ENCODE measurements around the gene SETBP1. TPM values are rescaled to one million over a fixed set of nuclear protein-coding genes. Genes with fewer than 3 reads are reported as not detected.

The SETBP1 gene
- polyA plus RNA-seq (ENCODE audit: insufficient read length in 12 of 12), result 10 to 100 TPM in 11 of 12 donors, not detected in 1; 11.4 to 21.8 (median 17.3) TPM
- long read RNA-seq, donor 1, result 0 reads
- long read RNA-seq, donor 2, partial matches to known transcripts, result 9 of 9 reads
- long read RNA-seq, donor 2, other reads (novel, unspliced or antisense), result 0 of 9 reads
- long read RNA-seq, donor 3, result 0 reads
- long read RNA-seq, donor 4, result 0 reads
- long read RNA-seq, donor 5, partial matches to known transcripts, result 6 of 12 reads
- long read RNA-seq, donor 5, other reads (novel, unspliced or antisense), result 6 of 12 reads
- long read RNA-seq, donor 6, partial matches to known transcripts, result 11 of 11 reads
- long read RNA-seq, donor 6, other reads (novel, unspliced or antisense), result 0 of 11 reads
- long read RNA-seq, donor 7, result 0 reads
- long read RNA-seq, donor 8, result 0 reads
- long read RNA-seq, donor 9, result 0 reads
- long read RNA-seq, donor 10, result 0 reads
- long read RNA-seq, donor 11, result 0 reads

GRCh38 chr18:44680273-44681075 is at the start of gene SETBP1:
Gene SETBP1 (plus strand): TSS chr18:44680888. CDS start chr18:44701347, 20,459 bp downstream.
- peak; percentile 78 for DNase-seq

DNA sequence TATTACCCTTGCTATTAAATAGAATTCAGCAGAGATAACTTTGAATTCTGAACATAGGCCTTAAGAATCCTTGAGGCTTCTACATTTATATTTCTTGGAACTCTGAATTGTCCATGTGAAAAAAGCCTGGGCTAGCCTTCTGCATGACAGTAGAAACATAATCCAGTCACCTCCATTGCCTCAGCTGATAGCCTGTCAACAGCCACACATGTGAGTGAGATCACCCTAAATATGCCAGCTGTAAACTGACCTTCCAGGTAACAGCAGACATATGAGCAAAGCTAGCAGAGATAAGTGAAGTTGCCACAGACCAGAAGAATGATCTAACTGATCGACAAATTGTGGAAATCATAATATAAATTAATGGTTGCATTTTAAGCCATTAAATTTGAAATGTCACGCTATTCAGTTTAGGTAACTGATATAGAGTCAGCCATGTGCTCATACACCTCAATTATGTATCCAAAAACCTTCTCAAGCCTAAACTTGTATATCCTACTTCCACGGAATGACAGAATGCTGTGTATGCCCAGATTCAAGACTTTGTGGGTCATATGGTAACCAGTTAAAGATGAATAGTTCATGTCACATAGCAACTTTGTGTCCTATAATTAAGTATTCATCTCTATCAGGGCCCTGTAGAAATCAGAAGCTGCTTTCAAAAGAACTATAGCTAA is 48.1 kb upstream of the SETBP1 start:
- DNase-seq, result no peak

GRCh38 chr18:44635546-44635945 is 45.1 kb upstream of the SETBP1 start:
- no peak for DNase-seq

GRCh38 chr18:44636241-44636640 is 44.4 kb upstream of the SETBP1 start:
- no peak for DNase-seq

- no peak for DNase-seq
Observed at GRCh38 chr18:44637210-44638033, 43.3 kb upstream of the SETBP1 start.

GRCh38 chr18:44638034-44638540 is 42.6 kb upstream of the SETBP1 start:
- no peak for DNase-seq

DNA sequence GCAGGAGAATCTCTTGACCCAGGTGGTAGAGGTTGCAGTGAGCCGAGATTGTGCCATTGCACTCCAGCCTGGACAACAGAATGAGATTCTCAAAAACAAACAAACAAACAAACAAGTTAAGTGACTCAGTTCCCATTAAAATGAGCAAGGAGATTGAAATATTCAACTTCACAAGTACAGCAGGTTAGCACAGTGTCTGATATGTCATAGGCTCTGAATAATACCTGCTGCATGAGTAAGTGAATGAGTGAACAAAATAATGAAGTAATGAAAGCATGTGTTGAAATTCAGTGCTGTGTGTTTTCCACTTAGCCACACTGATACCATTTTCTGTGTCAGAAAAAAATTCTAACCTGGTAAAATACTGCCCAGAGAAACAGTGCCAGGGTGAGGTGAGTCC is 41.9 kb upstream of the SETBP1 start:
- DNase-seq, result no peak

DNA sequence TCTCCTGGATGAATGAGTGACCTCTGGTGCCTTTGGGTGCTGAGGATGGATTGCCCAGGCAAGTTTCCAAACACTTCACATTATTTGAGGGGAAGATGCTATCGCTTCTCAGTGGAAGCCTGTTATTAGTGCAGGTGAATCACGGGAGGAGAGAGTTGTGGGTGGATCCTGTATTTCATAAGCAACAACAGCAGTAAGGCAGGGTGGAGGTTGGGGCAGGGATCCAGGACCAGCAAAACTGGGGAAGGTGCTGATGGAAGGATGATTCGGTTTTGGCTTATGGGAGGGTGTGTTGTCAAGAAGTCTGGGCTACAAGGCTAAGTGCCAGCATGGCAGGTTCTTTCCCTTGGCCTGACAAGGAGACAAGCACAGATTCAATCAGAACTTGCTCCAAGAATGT is 37.7 kb upstream of the SETBP1 start:
- no peak for DNase-seq

DNA sequence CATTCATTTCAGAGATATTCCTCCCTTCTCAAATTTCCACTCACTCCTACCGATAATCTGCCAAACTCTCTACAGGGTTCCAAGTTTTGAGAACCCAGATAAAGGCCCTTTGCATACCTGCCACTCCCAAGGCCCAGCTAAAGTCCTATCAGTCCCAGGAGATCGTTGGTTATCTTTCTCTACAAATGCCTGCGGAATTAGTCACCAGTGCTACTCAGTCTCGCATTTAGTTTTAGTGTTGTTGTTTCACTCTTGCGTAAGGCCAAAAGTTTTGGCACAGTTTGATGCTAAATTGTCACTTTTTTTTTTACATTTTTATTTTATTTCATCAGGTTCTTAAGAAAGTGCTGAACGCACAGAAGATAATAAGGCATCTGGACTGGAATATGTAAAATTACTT is 29.2 kb upstream of the SETBP1 start:
- no peak for DNase-seq

DNA sequence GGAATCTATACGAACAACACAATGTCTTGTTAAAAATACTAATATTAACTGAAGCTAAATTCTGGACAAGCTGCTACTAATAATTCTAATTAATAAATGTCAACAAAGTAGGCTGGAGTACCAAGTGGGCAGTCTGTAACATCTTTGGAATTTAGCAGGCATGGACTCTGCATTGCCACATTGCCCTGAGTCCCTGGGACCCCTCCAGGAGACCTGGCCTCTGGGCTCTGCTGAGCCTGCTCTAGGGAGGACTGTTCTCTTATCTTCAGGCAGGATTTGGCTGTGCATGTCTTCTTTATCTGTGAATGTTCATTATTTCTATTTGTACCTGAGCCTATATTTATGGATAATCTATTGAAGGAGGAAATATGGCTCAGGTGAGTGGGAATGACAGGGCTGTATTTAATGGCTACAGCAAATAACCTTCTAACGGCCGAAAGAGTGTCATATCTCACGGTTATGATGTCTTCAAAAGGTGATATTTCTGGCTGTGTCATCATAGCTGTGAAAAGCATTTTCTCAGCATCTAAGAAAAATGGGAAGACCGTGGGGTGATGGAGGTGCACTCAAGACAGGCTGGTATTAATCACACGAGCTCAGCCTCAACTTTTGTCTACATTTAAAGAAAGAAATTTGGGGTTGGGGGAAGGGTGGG is 28.6 kb upstream of the SETBP1 start:
- DNase-seq, result no peak

- DNase-seq, result no peak
Observed at GRCh38 chr18:44652722-44653121, 28.0 kb upstream of the SETBP1 start.

DNA sequence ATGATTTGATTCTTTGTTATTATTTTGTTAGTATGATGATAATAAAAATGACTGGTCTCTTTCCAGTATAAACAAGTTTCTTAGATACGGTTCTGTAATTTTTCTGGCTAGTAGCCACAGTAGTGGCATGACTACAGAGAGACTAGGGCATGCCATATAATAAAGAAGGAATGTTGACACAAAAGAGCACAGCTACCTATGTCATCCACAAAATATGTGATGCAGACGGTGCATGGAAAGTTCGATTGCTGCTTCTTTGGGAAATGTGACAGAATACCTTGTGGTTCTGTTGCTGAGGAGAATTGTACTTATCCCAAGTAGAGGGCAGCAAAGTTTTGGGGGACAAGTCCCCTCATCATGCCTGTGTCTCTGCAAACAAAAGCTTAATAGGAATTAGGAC is 26.1 kb upstream of the SETBP1 start:
- DNase-seq, result no peak

GRCh38 chr18:44655435-44655834 is 25.3 kb upstream of the SETBP1 start:
- DNase-seq, result no peak

GRCh38 chr18:44659771-44660170 is 20.9 kb upstream of the SETBP1 start:
- no peak for DNase-seq

DNA sequence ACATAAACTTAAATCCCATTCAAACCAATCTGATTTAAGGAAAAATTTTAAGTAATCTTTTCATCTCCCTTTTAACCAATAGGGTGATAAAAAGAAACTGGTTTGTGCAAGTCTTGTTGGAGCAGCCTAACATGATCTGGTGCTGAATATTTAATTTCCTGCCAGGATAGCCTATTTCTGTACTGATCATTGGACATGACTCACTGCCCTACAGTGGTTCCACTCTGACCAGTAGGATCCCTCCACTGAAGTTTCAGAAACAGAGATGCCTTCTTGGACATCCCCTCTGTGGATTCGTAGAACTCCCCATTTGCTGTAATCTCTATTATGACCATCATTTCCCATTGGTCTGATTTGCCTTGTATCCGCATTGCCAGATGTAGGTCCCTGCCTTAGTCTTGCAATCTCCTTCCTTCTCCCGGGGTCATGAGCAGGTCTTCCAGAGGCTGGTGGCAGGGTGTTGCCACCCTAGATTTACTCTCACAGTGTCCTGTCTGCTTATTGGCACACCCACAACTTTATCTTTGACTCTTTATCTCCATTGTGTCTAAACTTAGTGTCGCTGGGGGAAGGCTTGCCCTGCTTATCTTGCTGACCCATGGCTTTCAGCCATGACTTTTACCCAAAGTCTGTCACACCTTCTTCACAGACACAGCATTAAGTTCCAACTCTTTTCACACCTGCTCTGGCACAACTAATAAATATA is 12.3 kb upstream of the SETBP1 start:
- DNase-seq, result no peak

- DNase-seq, result no peak
Observed at GRCh38 chr18:44671914-44672313, 8.8 kb upstream of the SETBP1 start.

DNA sequence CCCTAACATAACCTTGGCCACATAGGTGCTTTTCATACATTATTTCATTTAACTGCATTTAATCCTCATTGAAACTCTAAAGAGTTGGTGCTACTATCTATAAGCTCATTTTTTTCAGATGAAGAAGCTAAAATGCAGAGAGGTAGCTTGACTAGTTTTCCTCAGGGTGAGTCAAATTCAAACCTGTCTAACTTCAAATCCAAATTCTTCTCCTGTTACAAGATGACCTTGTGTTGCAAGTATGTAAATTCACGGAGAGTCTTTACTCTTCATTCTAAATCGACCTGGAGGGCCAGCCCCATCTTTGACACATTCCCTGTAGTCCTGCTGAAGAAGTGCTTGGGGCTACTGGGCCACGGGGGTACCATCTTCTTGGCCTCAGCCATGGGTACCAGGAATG is 8.2 kb upstream of the SETBP1 start:
- no peak for DNase-seq

DNA sequence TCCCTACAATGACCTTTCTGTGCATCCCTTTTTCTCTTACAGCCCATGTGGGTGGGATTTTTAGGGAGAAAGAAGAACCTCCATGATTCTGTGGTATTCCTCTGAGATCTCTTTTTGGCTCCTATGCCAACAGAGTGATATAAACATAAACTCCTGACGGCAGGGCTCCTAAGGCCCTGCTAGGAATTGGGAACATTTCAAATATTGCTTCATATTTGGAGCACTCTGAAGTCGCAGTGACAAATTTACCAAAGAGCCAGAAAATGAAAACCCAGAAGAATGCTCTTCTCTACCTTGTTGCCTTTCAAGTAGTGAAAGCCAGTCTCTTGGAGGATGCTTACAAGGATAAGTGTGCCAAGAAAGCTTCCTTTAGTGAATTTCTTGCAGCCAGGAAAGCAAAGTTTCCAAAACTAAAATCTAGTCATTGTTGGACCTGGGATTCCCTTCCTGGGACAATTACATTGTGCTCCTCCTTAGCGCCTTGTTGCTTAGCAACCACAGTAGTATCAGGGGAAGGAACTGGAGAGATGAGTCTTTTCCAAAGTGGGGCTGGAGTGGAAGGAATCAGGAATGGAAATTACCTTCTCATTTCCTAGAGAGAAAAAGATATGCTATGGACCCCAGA is 7.3 kb upstream of the SETBP1 start:
- DNase-seq, result peak; percentile 76

DNA sequence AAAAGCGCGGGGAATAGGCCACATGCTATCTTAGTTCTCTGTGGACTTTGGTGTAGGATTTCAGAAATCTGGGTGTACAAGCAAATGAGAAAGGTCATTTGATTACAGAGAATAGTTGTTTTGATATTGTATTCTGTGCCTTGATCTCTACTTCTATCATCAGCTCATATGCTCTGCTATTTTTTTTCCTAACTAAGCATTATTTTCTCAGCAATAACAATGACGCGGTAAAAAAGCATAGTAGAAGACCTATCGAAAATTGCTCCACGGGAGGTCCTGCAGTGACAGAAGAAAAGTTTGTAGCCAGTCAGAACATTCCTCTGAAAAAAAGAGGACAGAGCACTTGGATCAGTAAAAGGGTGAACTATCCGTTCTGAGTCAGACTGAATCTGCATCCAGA is 2.8 kb upstream of the SETBP1 start:
- no peak for DNase-seq

DNA sequence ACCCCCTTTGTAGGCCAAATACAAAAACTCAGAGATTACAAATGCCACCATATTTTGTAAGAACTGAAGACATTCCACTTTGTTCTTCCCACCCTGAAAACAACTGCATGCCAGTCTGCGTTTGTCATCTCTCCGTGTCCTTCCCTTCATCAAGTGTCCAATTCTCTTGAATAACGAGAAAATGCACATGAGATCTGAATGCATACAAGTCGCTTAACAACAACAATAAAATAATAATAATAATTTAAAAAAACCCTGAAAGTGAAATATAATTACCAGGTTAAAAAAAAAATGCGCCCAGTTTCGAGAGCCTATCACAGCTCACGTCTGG is 2.0 kb upstream of the SETBP1 start:
- no peak for DNase-seq
